HEK293 (cell line): ENCODE data around the gene DENND5A.

ENCODE experiments used
- CTCF ChIA-PET: fragments of 350-600 bp; formaldehyde crosslinking; extraction: SDS; loops from one replicate; lab custom pipeline; 2021; ENCODE audit warnings: antibody characterized with exemption; lab: Yijun Ruan, JAX
- POLR2A ChIA-PET: fragments of 300-600 bp; formaldehyde crosslinking; extraction: SDS; loops from one replicate; lab custom pipeline; 2020; ENCODE audit warnings: antibody characterized with exemption, inconsistent platforms; lab: Yijun Ruan, JAX
- H3K27ac ChIP-seq: fragments of 200-500 bp; sonication (Bioruptor generic); 2 replicates; pipeline ENCODE4 v1.5.1; 2014; ENCODE audit warnings: low read depth, low read length, control low read depth, inconsistent platforms; ENCODE audit errors: extremely low read depth
- H3K36me3 ChIP-seq, 2 experiments: fragments of 200-500 bp in 1 of 2; sonication (Bioruptor generic) in 1 of 2; 1 replicate in 1 of 2; 2 replicates in 1 of 2; pipeline ENCODE4 v1.5.1; 2014 to 2017; ENCODE audit warnings: inconsistent platforms in 2 of 2, low read length in 2 of 2; ENCODE audit not compliant: control insufficient read depth in 2 of 2, insufficient read depth in 1 of 2
- H3K4me1 ChIP-seq: fragments of 200-500 bp; sonication (Bioruptor generic); 2 replicates; pipeline ENCODE4 v1.5.1; 2014; ENCODE audit warnings: mild to moderate bottlenecking, low read length, inconsistent platforms; ENCODE audit not compliant: control insufficient read depth, insufficient read depth
- H3K4me3 ChIP-seq: 2 replicates; pipeline ENCODE4 v1.5.1; 2011; ENCODE audit warnings: low read depth, mild to moderate bottlenecking, control low read depth, low read length, moderate library complexity
- H3K9me3 ChIP-seq: fragments of 200-500 bp; sonication (Bioruptor generic); 2 replicates; pipeline ENCODE4 v1.5.1; 2014; ENCODE audit warnings: low read depth, low read length, inconsistent platforms; ENCODE audit not compliant: control insufficient read depth, insufficient read depth
- KLF7 ChIP-seq: fragments of 450-650 bp; formaldehyde crosslinking; IDR thresholded peaks from 2 replicates; pipeline ENCODE4 v1.5.1; 2016; ENCODE audit warnings: missing biosample characterization, missing genetic modification characterization, borderline replicate concordance
- REPIN1 ChIP-seq: fragments of 450-650 bp; formaldehyde crosslinking; IDR thresholded peaks from 2 replicates; pipeline ENCODE4 v1.5.1; 2017; ENCODE audit warnings: missing biosample characterization, missing genetic modification characterization, low read depth
- SALL2 ChIP-seq: fragments of 450-650 bp; formaldehyde crosslinking; IDR thresholded peaks from 2 replicates; pipeline ENCODE4 v1.5.0; 2017; ENCODE audit warnings: missing biosample characterization, mild to moderate bottlenecking, missing genetic modification characterization, borderline replicate concordance
- ZBTB21 ChIP-seq: fragments of 450-650 bp; formaldehyde crosslinking; IDR thresholded peaks from 2 replicates; pipeline ENCODE4 v1.5.1; 2017; ENCODE audit warnings: missing biosample characterization, missing genetic modification characterization
- ZNF302 ChIP-seq: fragments of 450-650 bp; formaldehyde crosslinking; IDR thresholded peaks from 2 replicates; pipeline ENCODE4 v1.5.1; 2016; ENCODE audit warnings: missing biosample characterization, missing genetic modification characterization, low read depth
- ZNF350 ChIP-seq: fragments of 450-650 bp; formaldehyde crosslinking; IDR thresholded peaks from 2 replicates; pipeline ENCODE4 v1.5.0; 2017; ENCODE audit warnings: missing biosample characterization, mild to moderate bottlenecking, missing genetic modification characterization
- ZNF473 ChIP-seq: fragments of 450-650 bp; formaldehyde crosslinking; IDR thresholded peaks from 2 replicates; pipeline ENCODE4 v1.5.1; 2017; ENCODE audit warnings: missing biosample characterization, missing genetic modification characterization
- ZNF830 ChIP-seq: fragments of 450-650 bp; IDR thresholded peaks from 2 replicates; pipeline ENCODE4 v1.5.0; 2018; ENCODE audit warnings: missing biosample characterization, missing genetic modification characterization, low read depth, mild to moderate bottlenecking, moderate library complexity
- ZSCAN16 ChIP-seq: fragments of 450-650 bp; formaldehyde crosslinking; IDR thresholded peaks from 2 replicates; pipeline ENCODE4 v1.5.1; 2016; ENCODE audit warnings: missing biosample characterization, missing genetic modification characterization
- TF ChIP-seq, protein P1 (sequence below): fragments of 450-650 bp; formaldehyde crosslinking; IDR thresholded peaks from 2 replicates; pipeline ENCODE4 v1.5.1; 2016; ENCODE audit warnings: missing biosample characterization, missing genetic modification characterization
- TF ChIP-seq, protein P2 (sequence below): fragments of 450-650 bp; formaldehyde crosslinking; IDR thresholded peaks from 2 replicates; pipeline ENCODE4 v1.5.1; 2017; ENCODE audit warnings: missing biosample characterization, missing genetic modification characterization
- TF ChIP-seq, protein P3 (sequence below): IDR thresholded peaks from 2 replicates; pipeline ENCODE4 v1.6.1; 2011; ENCODE audit warnings: mild to moderate bottlenecking, low read depth, low read length, borderline replicate concordance
- TF ChIP-seq, protein P4 (sequence below): fragments of 450-650 bp; formaldehyde crosslinking; IDR thresholded peaks from 2 replicates; pipeline ENCODE4 v1.5.1; 2016; ENCODE audit warnings: missing biosample characterization, missing genetic modification characterization, low read depth
- TF ChIP-seq, protein P5 (sequence below): fragments of 450-650 bp; formaldehyde crosslinking; IDR thresholded peaks from 2 replicates; pipeline ENCODE4 v1.5.1; 2016; ENCODE audit warnings: missing biosample characterization, missing genetic modification characterization

The DENND5A gene

DNA sequence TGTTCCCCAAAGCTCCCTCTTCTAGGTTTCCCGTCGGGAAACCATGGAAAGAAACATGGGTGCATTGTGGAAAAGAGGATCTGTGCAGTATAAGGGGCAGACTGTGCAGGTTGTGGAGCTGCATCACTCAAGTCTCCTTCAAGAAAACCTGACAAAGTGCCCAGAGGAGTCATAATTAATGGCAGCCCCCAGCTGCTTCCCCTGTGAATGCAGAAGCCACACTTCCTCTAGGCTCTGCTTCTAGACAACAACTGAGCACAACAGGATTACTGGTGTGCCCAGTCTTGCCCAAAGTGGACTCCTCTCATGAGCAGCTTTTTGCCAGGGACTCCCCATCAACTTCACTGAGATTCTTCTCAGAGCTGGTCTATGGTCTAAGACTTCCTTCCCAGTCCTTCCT lies 131.2 kb downstream of the DENND5A start:
- no peaks in the 10 kb centered on the region for H3K9me3 ChIP-seq
- H3K4me3 ChIP-seq, result no peak overlapping the region
- no peak overlapping the region for H3K27ac ChIP-seq
- CTCF ChIA-PET, result interaction anchor here (0.7 kb wide), 1 partner anchor 106 kb away, joined by 3 read pairs; no protein-coding TSS in a partner anchor
- H3K36me3 ChIP-seq, result peaks cover 0 to 47% of the 10 kb centered on the region in 2 experiments; a peak in 1 of 3 replicates
- POLR2A ChIA-PET, result interaction anchor here (0.6 kb wide), 1 partner anchor 109 kb away, joined by 6 read pairs; no protein-coding TSS in a partner anchor
- peaks cover 10% of the 10 kb centered on the region for H3K4me1 ChIP-seq
- TF ChIP-seq, protein P1, sequence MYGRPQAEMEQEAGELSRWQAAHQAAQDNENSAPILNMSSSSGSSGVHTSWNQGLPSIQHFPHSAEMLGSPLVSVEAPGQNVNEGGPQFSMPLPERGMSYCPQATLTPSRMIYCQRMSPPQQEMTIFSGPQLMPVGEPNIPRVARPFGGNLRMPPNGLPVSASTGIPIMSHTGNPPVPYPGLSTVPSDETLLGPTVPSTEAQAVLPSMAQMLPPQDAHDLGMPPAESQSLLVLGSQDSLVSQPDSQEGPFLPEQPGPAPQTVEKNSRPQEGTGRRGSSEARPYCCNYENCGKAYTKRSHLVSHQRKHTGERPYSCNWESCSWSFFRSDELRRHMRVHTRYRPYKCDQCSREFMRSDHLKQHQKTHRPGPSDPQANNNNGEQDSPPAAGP (tag by site-specific recombination), result no peak
- TF ChIP-seq, protein P2, sequence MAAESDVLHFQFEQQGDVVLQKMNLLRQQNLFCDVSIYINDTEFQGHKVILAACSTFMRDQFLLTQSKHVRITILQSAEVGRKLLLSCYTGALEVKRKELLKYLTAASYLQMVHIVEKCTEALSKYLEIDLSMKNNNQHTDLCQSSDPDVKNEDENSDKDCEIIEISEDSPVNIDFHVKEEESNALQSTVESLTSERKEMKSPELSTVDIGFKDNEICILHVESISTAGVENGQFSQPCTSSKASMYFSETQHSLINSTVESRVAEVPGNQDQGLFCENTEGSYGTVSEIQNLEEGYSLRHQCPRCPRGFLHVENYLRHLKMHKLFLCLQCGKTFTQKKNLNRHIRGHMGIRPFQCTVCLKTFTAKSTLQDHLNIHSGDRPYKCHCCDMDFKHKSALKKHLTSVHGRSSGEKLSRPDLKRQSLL, result no peak
- TF ChIP-seq KLF7 (no peak), ZBTB21 (tag by site-specific recombination) (no peak), ZNF473 (tag by site-specific recombination) (no peak), ZNF830 (tag by site-specific recombination) (no peak), ZSCAN16 (tag by site-specific recombination) (no peak), ZNF350 (no peak), ZNF302 (tag by site-specific recombination) (no peak), SALL2 (tag by site-specific recombination) (no peak)

DNA sequence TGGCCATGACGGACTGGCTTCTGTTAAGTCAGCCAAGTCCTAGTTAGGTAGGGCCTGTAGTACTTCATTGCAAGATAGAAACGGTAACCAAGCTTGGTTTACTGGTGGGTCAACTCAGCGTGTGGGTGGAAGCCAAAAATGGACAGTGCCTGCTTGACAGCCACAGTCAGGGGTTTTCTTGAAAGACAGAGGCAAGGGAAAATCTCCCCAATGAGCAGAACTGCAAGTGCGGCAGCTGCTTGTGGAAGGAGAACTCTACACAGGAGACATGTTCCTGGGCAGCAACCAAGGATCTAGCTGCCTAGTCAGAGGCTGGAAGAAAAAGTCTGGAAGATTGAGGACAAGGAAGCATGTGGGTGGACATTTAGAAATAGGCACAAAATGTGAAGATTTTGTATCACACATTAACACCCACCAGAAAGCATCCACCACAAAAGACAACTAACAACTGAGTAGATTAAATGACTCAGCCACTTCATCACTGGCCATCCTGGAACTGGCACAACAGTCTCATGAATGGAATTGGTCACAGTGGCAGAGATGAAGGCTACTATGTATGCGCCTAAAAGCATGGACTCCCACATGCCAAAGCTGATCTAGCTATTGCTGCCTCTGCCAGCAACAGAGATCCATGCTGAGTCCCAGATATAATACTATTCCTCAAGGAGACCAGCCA lies 132.8 kb downstream of the DENND5A start:
- CTCF ChIA-PET, result interaction anchor here (0.5 to 1.2 kb wide), 3 partner anchors 12 to 1186 kb away, joined by 3 read pairs; no protein-coding TSS in a partner anchor
- no peaks in the 10 kb centered on the region for H3K4me1 ChIP-seq

More for the DNA sequence above, 132.8 kb downstream of the DENND5A start:
- POLR2A ChIA-PET, result no interaction called here
- no peak for TF ChIP-seq REPIN1 (tag by site-specific recombination)
- TF ChIP-seq, protein P3, sequence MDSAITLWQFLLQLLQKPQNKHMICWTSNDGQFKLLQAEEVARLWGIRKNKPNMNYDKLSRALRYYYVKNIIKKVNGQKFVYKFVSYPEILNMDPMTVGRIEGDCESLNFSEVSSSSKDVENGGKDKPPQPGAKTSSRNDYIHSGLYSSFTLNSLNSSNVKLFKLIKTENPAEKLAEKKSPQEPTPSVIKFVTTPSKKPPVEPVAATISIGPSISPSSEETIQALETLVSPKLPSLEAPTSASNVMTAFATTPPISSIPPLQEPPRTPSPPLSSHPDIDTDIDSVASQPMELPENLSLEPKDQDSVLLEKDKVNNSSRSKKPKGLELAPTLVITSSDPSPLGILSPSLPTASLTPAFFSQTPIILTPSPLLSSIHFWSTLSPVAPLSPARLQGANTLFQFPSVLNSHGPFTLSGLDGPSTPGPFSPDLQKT, result no peak
- TF ChIP-seq, protein P4, sequence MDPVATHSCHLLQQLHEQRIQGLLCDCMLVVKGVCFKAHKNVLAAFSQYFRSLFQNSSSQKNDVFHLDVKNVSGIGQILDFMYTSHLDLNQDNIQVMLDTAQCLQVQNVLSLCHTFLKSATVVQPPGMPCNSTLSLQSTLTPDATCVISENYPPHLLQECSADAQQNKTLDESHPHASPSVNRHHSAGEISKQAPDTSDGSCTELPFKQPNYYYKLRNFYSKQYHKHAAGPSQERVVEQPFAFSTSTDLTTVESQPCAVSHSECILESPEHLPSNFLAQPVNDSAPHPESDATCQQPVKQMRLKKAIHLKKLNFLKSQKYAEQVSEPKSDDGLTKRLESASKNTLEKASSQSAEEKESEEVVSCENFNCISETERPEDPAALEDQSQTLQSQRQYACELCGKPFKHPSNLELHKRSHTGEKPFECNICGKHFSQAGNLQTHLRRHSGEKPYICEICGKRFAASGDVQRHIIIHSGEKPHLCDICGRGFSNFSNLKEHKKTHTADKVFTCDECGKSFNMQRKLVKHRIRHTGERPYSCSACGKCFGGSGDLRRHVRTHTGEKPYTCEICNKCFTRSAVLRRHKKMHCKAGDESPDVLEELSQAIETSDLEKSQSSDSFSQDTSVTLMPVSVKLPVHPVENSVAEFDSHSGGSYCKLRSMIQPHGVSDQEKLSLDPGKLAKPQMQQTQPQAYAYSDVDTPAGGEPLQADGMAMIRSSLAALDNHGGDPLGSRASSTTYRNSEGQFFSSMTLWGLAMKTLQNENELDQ (tag by site-specific recombination), result no peak
- TF ChIP-seq, protein P5, sequence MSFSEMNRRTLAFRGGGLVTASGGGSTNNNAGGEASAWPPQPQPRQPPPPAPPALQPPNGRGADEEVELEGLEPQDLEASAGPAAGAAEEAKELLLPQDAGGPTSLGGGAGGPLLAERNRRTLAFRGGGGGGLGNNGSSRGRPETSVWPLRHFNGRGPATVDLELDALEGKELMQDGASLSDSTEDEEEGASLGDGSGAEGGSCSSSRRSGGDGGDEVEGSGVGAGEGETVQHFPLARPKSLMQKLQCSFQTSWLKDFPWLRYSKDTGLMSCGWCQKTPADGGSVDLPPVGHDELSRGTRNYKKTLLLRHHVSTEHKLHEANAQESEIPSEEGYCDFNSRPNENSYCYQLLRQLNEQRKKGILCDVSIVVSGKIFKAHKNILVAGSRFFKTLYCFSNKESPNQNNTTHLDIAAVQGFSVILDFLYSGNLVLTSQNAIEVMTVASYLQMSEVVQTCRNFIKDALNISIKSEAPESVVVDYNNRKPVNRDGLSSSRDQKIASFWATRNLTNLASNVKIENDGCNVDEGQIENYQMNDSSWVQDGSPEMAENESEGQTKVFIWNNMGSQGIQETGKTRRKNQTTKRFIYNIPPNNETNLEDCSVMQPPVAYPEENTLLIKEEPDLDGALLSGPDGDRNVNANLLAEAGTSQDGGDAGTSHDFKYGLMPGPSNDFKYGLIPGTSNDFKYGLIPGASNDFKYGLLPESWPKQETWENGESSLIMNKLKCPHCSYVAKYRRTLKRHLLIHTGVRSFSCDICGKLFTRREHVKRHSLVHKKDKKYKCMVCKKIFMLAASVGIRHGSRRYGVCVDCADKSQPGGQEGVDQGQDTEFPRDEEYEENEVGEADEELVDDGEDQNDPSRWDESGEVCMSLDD (tag by site-specific recombination), result no peak
- Histone ChIP-seq H3K36me3 (peaks cover 0 to 35% of the 10 kb centered on the region in 2 experiments; a peak in 1 of 3 replicates), H3K9me3 (no peaks in the 10 kb centered on the region), H3K27ac (no peak overlapping the region), H3K4me3 (no peak overlapping the region)
